Endothelial cell (in vitro differentiated cells): ENCODE results near the gene DDB1. TPM values are rescaled to one million over a fixed set of nuclear protein-coding genes. Genes with fewer than 3 reads are reported as not detected.
A peak's percentile ranks its signal among the peaks of the same experiment; 100 is the strongest.

Experiments used
- DNase-seq: peaks from one replicate; pipeline ENCODE4 v3.0.0; 2021; ENCODE audit warnings: low spot score
- H3K27ac Mint-ChIP-seq: one replicate; pipeline ENCODE4 v1.8.0; 2021; ENCODE audit warnings: mixed read lengths, inconsistent platforms; ENCODE audit not compliant: unreplicated experiment
- H3K27me3 Mint-ChIP-seq: one replicate; pipeline ENCODE4 v1.8.0; 2021; ENCODE audit warnings: mild to moderate bottlenecking, moderate library complexity, mixed read lengths, inconsistent platforms; ENCODE audit not compliant: unreplicated experiment
- H3K36me3 Mint-ChIP-seq: one replicate; pipeline ENCODE4 v1.8.0; 2021; ENCODE audit warnings: mild to moderate bottlenecking, low read depth, mixed read lengths, inconsistent platforms; ENCODE audit not compliant: unreplicated experiment
- H3K4me1 Mint-ChIP-seq: one replicate; pipeline ENCODE4 v1.8.0; 2021; ENCODE audit warnings: mild to moderate bottlenecking, mixed read lengths, inconsistent platforms; ENCODE audit not compliant: unreplicated experiment
- H3K4me3 Mint-ChIP-seq: one replicate; pipeline ENCODE4 v1.8.0; 2021; ENCODE audit warnings: mild to moderate bottlenecking, mixed read lengths, inconsistent platforms; ENCODE audit not compliant: unreplicated experiment
- H3K9me3 Mint-ChIP-seq: one replicate; pipeline ENCODE4 v1.8.0; 2021; ENCODE audit warnings: mixed read lengths, inconsistent platforms; ENCODE audit not compliant: unreplicated experiment
- total RNA-seq: library from RNA; stranded (reverse); fragmentation: NEBNext Ultra II Directional; extraction: Animal tissue kit (Norgen Biotek cat#: 25700); gene quantifications from one replicate; pipeline ENCODE4 v1.2.1, GENCODE V29; 2021; ENCODE audit not compliant: unreplicated experiment
- TF ChIP-seq, protein P1 (sequence below): fragments of 200-600 bp; sonication (generic); IDR thresholded peaks from one replicate; pipeline ENCODE4 v1.5.0; 2021; ENCODE audit warnings: antibody characterized with exemption; ENCODE audit not compliant: unreplicated experiment

DDB1 gene
- total RNA-seq, 1 donor from 2014 or later = 239 TPM

DNA sequence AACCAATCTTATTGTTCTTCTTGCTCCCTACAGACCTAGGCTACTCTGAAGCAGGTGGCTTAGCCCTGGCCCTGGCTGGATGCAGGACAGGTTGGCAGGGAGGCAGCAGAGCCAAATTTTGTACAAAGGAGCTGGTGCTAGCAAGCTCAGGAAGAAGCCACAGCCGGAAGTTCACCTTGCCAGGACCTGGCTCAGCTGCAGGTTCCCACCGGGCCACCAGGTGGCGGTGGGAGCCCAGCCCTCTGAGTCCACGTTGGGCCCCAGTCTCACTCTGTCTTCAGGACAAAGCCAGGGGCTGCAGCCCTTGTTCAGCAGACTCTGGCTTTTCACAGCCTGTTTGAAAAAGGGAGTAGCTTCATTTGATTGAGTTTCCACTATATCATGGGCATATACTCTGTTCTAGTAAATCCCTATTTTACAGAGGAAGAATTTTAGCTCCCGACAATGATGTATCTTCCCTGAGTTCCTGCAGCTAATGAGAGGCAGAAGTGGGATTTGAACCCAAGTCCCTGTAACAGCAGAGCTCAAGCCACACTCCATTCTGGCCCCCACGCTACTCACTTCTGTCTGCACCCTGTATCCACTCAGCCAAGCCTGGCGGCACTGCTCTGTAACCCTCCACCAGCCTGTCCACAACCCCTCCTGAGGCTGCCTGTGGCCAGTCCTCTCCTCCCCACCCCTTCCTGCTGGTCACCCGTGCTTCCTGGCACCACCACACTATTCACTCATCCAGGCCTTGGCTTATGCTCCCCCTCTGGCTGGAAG, 3.4 kb upstream of the DDB1 start:
- Mint-ChIP-seq H3K9me3 (no peaks in the 10 kb centered on the region), H3K27me3 (peaks cover 7% of the 10 kb centered on the region), H3K36me3 (peaks cover 14% of the 10 kb centered on the region), H3K4me3 (no peak overlapping the region), H3K4me1 (peaks cover 21% of the 10 kb centered on the region), H3K27ac (no peak overlapping the region)
- DNase-seq = peak; percentile 85
- TF ChIP-seq, protein P1, sequence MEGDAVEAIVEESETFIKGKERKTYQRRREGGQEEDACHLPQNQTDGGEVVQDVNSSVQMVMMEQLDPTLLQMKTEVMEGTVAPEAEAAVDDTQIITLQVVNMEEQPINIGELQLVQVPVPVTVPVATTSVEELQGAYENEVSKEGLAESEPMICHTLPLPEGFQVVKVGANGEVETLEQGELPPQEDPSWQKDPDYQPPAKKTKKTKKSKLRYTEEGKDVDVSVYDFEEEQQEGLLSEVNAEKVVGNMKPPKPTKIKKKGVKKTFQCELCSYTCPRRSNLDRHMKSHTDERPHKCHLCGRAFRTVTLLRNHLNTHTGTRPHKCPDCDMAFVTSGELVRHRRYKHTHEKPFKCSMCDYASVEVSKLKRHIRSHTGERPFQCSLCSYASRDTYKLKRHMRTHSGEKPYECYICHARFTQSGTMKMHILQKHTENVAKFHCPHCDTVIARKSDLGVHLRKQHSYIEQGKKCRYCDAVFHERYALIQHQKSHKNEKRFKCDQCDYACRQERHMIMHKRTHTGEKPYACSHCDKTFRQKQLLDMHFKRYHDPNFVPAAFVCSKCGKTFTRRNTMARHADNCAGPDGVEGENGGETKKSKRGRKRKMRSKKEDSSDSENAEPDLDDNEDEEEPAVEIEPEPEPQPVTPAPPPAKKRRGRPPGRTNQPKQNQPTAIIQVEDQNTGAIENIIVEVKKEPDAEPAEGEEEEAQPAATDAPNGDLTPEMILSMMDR = peak; percentile 96

DNA sequence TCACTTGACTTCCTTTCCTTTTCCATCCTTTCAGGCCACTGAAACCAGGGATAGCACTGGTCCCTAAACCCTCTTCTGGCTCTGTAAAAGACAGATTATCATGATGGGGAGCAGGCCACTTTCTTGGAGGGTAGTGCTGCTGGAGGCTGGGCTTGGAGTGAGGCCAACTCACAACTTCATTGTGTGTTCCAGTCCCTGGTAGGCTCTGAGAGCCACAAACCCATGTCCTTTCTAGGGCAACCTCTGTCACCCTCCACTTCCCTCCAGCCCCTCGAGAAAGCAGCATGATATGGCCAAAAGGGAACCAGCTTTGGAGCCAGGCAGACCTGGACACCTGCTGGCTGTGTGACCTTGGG, 2.4 kb upstream of the DDB1 start:
- Mint-ChIP-seq H3K4me1 (peaks cover 21% of the 10 kb centered on the region), H3K27ac (no peak overlapping the region), H3K9me3 (no peaks in the 10 kb centered on the region), H3K4me3 (no peak overlapping the region), H3K27me3 (peaks cover 6% of the 10 kb centered on the region), H3K36me3 (peaks cover 8% of the 10 kb centered on the region)
- TF ChIP-seq, protein P1 = no peak
- no peak for DNase-seq

DNA sequence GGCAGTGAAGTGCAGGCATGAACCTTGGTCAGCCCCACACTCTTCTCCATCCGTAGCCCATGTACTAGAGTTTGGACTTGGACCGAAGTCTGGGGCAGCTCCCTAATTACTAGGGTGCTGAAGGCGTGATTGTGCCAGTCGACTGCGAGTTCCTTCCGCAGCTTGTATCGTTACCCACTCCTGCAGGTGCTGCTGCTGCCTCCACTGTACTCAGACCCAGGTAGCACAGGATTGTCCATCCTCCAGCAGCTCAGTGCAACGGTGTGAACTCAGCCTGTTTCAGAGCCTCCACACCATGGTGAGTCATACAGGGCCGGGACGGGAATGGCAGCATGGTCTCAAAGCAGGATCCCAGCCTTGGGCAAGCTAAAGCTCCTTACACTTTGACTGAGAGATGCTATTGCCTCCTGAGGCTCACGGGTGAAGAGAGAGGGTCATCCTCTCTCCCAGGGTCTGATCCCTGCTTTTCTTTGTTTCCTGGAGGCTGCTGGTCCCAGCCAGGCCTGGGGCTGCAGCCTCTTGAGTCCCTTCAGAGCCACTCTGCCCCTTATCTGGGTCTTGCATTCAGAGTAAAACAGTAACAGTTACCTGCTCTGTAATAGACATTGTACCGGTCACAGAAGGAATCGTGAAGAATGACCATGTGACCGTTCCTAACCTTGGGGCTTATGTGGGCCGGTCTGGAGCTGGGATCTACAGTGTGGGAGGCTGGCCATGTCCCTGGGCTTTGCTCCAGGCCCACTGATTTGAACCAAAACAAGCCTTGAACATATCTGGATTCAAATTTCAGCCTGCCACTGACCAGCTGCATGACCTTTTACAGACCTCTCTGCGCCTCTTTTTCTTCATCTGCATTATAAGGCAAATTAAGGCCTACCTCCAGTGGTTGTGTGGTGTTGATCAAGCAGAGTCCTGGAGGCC, 1.8 kb upstream of the DDB1 start:
- TF ChIP-seq, protein P1 = no peak
- peaks cover 7% of the 10 kb centered on the region for H3K36me3 Mint-ChIP-seq
- peaks cover 21% of the 10 kb centered on the region for H3K4me1 Mint-ChIP-seq
- H3K4me3 Mint-ChIP-seq = peak overlapping the region; percentile 98
- H3K27me3 Mint-ChIP-seq = peaks cover 6% of the 10 kb centered on the region
- no peaks in the 10 kb centered on the region for H3K9me3 Mint-ChIP-seq
- DNase-seq = no peak
- H3K27ac Mint-ChIP-seq = no peak overlapping the region

DNA sequence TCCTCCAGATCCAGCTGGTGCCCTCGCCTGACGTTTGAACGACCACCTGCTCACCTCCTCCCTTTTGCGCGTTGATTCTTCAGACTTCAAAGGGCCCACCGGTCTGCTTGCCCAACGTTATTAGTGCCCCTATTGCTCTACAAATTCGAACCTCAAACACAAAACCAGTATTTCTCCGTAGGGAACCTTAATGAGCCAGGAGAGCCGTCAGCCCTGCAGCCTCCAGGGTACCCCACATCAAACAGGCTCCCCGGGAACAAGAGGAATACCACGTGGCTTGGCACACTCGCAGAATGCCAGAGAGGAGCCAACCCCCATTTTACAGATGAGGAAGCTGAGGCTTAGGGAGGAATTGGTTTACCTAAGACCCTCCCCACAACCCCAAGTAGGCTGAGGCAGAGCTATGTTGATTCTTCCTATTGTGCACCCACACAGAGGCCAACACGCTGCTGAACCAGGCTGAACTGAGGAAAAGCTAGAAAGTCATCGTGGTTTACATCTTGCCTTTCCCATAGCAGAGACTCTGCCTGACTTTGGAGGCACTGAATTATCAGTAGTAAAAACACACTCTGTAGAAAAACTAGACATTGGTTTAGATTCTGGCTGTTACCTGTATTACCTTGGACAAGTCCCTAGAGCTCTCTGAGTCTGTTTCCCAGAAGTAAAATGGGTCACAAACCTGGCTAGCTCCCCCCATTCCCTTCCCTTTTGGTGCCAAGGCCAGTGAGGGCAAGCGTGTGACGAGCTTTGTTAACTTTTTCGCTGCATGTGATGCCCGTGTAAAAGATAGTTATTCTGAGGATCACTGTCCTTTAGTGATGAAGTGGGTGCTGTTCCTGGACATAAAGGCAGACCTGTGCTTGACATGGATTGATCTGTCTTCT, 887 bp upstream of the DDB1 start:
- Mint-ChIP-seq H3K36me3 (peaks cover 10% of the 10 kb centered on the region), H3K4me3 (peak overlapping the region; percentile 98), H3K4me1 (peaks cover 21% of the 10 kb centered on the region), H3K9me3 (no peaks in the 10 kb centered on the region), H3K27ac (peak overlapping the region; percentile 95), H3K27me3 (peaks cover 4% of the 10 kb centered on the region)
- TF ChIP-seq, protein P1 = no peak
- DNase-seq = no peak
